Activated naive CD8-positive, alpha-beta T cell treated with anti-CD3 and anti-CD28 coated beads, Interleukin-2, amount 50 U/mL, for 24 hours (primary cell): Measurements from ENCODE around the gene ANKRD33B.
A peak's percentile ranks its signal among the peaks of the same experiment; 100 is the strongest.
"Not testable (repeated sequence)": the region's sequence is repeated elsewhere in the genome, so short reads cannot be mapped to it uniquely, and the experiment has no call there.

Experiments used
- ATAC-seq: fragments of 150-1000 bp; cut with Tn5 transposase; one replicate; pipeline ENCODE4 v1.10.0; 2021
- DNase-seq: peaks from one replicate; pipeline ENCODE4 v3.0.0; 2021
- H3K27ac Mint-ChIP-seq: one replicate; pipeline ENCODE4 v1.8.0; 2021; ENCODE audit warnings: mild to moderate bottlenecking, mixed read lengths
- H3K27me3 Mint-ChIP-seq: one replicate; pipeline ENCODE4 v1.8.0; 2021; ENCODE audit warnings: mixed read lengths
- H3K36me3 Mint-ChIP-seq: one replicate; pipeline ENCODE4 v1.8.0; 2021; ENCODE audit warnings: low read depth, mixed read lengths
- H3K4me1 Mint-ChIP-seq: one replicate; pipeline ENCODE4 v1.8.0; 2021; ENCODE audit warnings: mixed read lengths
- H3K4me3 Mint-ChIP-seq: one replicate; pipeline ENCODE4 v1.8.0; 2021; ENCODE audit warnings: mild to moderate bottlenecking, moderate library complexity, mixed read lengths
- H3K9me3 Mint-ChIP-seq: one replicate; pipeline ENCODE4 v1.8.0; 2021; ENCODE audit warnings: mixed read lengths

Gene ANKRD33B

DNA sequence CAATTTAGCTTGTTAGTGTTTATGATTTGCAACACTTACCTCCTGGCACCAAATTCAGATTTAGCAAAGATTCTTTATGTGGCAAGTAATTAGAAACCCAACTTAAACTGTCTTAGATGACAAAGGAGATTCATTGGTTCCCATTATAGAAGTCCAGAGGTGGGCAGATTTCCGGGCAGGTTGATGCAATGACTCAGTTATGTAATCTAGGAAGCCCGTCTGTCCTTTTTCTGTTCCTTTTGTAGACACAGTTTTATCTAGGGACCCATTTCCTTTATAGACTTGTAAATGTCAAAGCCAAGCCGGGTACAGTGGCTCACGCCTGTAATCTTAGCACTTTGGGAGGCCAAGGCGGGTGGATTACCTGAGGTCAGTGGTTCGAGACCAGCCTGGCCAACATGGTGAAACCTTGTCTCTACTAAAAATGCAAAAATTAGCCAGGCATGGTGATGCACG lies 20.3 kb upstream of the ANKRD33B start:
- no peak for ATAC-seq
- H3K27ac Mint-ChIP-seq = no peak overlapping the region

DNA sequence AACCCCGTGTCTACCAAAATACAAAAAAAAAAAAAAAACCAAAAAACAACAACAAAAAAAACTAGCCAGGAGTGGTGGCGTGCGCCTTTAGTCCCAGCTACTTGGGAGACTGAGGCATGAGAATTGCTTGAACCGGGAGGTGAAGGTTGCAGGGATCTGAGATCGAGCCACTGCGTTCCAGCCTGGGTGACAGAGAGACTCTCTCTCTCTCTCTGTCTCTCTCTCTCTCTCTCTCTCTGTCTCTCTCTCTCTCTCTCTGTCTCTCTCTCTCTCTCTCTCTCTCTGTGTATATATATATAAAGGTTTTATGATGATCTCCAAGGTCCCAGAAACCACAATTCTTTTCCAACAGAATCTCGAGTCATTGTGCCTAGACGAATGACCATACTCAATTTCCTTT lies 18.8 kb upstream of the ANKRD33B start:
- Mint-ChIP-seq H3K4me3 (no peak overlapping the region), H3K4me1 (peaks cover 5% of the 10 kb centered on the region), H3K9me3 (no peaks in the 10 kb centered on the region), H3K27me3 (peaks cover 5% of the 10 kb centered on the region), H3K36me3 (no peaks in the 10 kb centered on the region), H3K27ac (no peak overlapping the region)
- no peak for DNase-seq
- ATAC-seq = no peak

More for the DNA sequence above, 20.3 kb upstream of the ANKRD33B start:
- H3K36me3 Mint-ChIP-seq = no peaks in the 10 kb centered on the region
- H3K27me3 Mint-ChIP-seq = peaks cover 13% of the 10 kb centered on the region
- no peak overlapping the region for H3K4me3 Mint-ChIP-seq
- no peaks in the 10 kb centered on the region for H3K9me3 Mint-ChIP-seq
- no peak for DNase-seq
- H3K4me1 Mint-ChIP-seq = peaks cover 5% of the 10 kb centered on the region

DNA sequence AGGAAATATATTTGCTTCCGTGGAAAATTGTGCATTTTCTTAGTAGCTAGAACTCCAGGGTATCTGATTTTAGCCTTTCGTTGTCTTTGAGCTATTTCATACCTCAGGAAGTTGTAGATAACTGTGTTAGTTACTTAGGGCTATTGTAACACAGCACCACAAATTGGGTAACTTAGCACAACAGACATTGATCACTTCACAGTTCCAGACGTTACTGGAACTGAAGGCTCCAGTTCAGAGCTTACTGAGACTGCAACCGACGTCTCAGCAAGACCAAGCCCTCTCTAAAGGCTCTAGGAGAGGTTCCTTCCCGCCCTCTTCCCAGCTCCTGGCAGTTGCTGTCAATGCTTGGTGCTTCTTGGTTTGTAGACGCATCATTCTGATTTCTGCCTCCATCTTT lies 17.7 kb upstream of the ANKRD33B start:
- Mint-ChIP-seq H3K27ac (no peak overlapping the region), H3K27me3 (peaks cover 5% of the 10 kb centered on the region), H3K4me3 (no peak overlapping the region), H3K4me1 (peaks cover 5% of the 10 kb centered on the region), H3K9me3 (no peaks in the 10 kb centered on the region), H3K36me3 (no peaks in the 10 kb centered on the region)
- ATAC-seq (no peak), DNase-seq (no peak)

DNA sequence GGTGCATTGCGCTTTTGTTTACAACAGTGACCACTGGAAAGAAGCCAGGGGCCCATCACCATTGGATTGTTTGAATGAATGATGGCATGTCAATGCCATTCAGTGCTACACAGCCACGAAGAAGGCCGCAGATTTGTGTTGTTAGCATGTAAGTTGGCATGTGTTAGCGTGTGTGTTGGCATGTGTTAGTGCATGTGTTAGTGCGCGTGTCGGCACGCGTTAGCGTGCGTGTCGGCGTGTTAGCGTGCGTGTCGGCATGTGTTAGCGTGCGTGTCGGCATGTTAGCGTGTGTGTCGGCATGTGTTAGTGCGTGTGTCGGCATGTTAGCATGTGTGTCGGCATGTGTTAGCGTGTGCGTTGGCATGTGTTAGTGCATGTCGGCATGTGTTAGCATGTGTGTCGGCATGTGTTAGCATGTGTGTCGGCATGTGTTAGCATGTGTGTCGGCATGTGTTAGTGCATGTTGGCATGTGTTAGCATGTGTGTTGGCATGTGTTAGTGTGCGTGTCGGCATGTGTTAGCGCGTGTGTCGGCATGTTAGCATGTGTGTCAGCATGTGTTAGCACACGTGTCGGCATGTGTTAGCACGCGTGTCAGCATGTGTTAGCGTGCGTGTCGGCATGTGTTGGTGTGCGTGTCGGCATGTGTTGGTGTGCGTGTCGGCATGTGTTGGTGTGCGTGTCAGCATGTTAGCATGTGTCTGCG lies 15.3 kb upstream of the ANKRD33B start:
- Mint-ChIP-seq H3K27ac (no peak overlapping the region), H3K9me3 (no peaks in the 10 kb centered on the region), H3K4me1 (peaks cover 16% of the 10 kb centered on the region), H3K36me3 (no peaks in the 10 kb centered on the region), H3K27me3 (peaks cover 7% of the 10 kb centered on the region), H3K4me3 (no peak overlapping the region)
- no peak for DNase-seq
- no peak for ATAC-seq

DNA sequence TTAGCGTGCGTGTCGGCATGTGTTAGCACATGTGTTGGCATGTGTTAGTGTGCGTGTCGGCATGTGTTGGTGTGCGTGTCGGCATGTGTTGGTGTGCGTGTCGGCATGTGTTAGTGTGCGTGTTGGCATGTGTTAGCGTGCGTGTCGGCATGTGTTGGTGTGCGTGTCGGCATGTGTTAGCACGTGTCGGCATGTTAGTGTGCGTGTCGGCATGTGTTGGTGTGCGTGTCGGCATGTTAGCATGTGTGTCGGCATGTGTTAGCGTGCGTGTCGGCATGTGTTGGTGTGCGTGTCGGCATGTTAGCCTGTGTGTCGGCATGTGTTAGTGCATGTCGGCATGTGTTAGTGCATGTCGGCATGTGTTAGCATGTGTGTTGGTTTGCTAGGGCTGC lies 14.8 kb upstream of the ANKRD33B start:
- not testable (repeated sequence) for H3K27ac Mint-ChIP-seq, ATAC-seq, H3K36me3 Mint-ChIP-seq, DNase-seq, H3K27me3 Mint-ChIP-seq, H3K4me3 Mint-ChIP-seq, H3K9me3 Mint-ChIP-seq
- H3K4me1 Mint-ChIP-seq = peaks cover 16% of the 10 kb centered on the region

DNA sequence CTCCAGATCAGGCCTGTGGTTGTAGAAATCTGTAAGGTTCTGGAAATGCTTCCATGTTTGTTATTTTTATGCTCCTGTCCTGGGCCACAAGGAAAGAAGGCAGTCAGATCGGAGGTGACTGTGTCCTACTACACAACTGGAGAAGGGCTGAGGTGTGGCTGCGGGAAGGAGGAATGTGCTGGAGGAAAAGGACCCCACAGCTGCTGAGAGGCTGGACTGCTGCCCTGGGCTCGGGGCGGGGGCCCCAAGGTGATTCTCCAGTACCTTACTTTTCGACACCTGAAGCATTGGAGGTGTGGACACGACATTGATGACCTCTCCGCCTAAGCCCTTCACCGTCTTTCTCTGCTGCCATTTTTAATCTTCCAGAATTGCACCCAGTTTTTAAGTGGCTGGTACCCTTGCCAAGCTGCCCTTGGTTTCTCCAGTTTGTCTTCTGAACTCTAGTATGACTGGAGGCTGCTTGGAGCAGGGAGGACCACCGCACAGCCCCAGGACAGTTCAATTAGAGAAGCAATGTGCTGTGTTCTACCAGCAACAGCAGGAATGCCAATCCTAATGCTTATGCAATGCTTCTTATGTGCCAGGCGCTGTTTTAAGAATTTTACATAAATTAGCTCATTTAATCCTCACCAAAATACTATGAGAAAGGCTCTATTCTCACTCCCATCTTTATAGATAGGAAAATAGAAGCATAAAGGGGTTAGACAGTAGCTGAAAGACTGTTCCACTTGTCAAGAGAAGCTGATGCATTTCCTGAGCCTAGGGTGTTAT lies 13.5 kb upstream of the ANKRD33B start:
- Mint-ChIP-seq H3K9me3 (no peaks in the 10 kb centered on the region), H3K27me3 (peaks cover 10% of the 10 kb centered on the region), H3K4me1 (peaks cover 16% of the 10 kb centered on the region), H3K36me3 (no peaks in the 10 kb centered on the region), H3K27ac (no peak overlapping the region), H3K4me3 (no peak overlapping the region)
- no peak for DNase-seq
- ATAC-seq = no peak

DNA sequence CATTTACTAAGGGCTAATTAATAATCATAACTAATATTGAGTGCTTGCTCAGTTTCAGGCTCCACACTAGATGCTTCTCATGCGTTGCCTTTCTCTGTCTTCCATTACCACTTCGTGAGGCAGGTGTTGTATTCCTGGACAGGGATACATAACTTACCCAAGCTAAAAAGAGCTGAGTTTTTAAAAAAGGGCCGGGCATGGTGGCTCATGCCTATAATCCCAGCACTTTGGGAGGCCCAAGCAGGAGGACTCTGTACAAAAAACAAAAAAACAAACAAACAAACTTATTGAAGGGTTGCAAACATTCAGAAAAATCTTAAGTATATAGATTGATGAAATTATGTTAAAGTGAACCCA lies 12.1 kb upstream of the ANKRD33B start:
- DNase-seq (no peak), ATAC-seq (no peak)
- Mint-ChIP-seq H3K27ac (no peak overlapping the region), H3K36me3 (no peaks in the 10 kb centered on the region), H3K9me3 (no peaks in the 10 kb centered on the region), H3K27me3 (peaks cover 6% of the 10 kb centered on the region), H3K4me1 (peaks cover 16% of the 10 kb centered on the region), H3K4me3 (no peak overlapping the region)

DNA sequence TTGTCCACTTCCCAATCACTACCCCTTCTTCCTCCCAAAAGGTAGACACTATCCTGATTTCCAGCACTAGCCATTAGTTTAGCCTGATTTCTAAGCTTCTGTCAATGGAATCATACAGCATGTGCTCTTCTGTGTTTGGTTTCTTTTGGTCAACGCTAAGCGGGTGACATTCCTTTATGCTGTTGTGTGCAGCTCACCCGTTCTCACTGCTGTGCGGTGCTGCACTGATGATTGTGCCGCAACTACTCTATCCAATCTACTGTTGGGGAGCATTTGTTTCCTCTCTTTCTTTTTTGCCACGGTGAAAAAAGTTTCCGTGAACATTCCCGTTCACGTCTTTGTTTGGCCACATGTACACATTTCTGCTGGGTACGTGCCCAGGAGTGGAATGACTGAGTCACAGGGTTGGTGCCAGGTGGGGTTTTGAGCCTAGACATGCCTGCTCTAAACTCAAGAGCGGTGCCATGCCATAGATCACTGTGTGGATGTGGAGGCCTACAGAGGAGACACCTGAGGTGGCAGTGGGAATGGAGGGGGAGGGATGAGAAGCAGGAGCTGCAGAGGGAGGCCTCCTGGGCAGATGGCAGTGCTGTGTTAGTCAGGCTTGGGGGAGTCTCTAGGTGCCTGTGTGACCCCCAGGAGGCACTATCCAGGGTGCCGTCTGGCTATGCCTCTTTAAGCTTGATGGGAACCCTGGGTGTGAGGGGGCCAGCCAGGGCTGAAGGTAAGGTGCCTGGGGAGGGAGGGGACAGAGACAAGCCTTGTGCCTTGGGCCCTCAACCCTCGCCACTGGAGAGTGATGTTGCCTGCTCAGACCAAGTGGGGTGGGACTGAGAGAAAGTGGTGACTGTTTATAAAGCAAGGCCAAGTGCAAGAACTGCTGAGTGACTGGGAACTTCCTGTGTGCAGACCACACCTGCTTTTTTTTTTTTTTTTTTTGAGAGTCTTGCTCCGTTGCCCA lies 11.4 kb upstream of the ANKRD33B start:
- Mint-ChIP-seq H3K4me3 (no peak overlapping the region), H3K36me3 (no peaks in the 10 kb centered on the region), H3K4me1 (peaks cover 17% of the 10 kb centered on the region), H3K9me3 (no peaks in the 10 kb centered on the region), H3K27ac (no peak overlapping the region), H3K27me3 (peaks cover 8% of the 10 kb centered on the region)
- ATAC-seq (peak; percentile 47), DNase-seq (no peak)

DNA sequence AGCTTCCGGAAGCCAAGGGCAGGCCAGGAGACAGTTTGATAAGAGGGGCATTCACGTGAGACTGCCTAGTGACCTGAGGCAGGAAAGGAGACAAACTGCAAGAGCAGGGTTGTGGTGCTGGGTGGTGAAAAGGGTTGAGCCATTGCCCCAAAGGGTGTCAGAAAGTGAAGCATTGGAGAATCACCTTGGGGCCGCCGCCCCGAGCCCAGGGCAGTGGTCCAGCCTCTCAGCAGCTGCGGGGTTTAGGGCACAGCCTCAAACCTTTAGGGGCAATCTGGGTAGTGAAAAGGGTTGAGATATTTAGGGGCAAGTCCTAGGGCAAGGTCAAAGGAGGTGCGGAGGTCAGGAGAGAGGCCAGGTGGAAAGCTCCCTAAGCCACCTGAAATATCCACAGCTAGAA lies 10.4 kb upstream of the ANKRD33B start:
- Mint-ChIP-seq H3K27me3 (peaks cover 10% of the 10 kb centered on the region), H3K27ac (no peak overlapping the region), H3K4me3 (no peak overlapping the region), H3K9me3 (no peaks in the 10 kb centered on the region), H3K4me1 (peaks cover 14% of the 10 kb centered on the region), H3K36me3 (no peaks in the 10 kb centered on the region)
- DNase-seq (no peak), ATAC-seq (no peak)

DNA sequence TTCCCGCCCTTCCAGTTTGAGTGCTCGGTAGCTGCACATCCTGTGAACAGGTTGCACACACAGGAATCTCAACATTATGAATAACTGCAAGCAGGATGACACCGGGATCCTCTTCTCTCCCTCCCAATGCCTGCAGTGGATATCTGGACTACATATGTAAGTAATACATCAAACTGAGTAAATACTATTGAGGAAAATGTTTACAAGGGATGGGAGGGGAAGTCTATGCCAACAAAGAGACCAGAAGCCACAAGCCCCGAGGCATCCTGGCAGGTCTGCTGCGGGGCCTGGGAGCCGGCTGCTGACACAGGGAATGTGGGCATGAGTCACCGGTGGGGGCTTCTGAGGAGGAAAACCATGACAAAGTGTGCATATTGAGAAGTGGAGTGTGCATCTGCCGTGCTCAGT lies 8.6 kb upstream of the ANKRD33B start:
- Mint-ChIP-seq H3K27ac (no peak overlapping the region), H3K9me3 (no peaks in the 10 kb centered on the region), H3K4me3 (no peak overlapping the region), H3K27me3 (peaks cover 17% of the 10 kb centered on the region), H3K4me1 (peaks cover 15% of the 10 kb centered on the region), H3K36me3 (no peaks in the 10 kb centered on the region)
- no peak for DNase-seq
- no peak for ATAC-seq

DNA sequence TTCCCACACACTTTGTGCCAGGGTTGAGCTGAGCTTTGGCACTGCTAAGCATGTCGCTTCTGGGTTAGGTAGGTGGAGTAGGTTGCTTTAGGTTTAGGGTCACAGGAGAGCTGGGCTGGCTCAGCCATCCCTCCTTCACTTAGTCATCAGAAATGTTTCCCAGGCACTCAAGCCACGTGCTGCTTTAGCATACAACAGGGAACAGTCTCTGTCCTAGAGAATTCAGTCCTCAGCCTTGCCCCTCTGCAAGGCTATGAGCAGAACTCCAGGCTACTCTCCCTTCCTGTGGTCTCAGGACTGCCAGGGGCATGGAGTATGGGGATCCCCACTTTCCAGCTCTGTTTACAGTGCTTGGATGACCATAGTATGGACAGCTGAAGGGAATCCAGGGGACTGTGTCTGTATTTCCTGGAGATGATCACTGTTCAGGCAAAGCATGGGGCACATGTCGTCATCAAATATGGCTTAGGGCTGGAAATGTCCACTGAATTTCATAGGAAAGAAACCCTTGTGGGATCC lies 7.5 kb upstream of the ANKRD33B start:
- peaks cover 25% of the 10 kb centered on the region for H3K27me3 Mint-ChIP-seq
- H3K4me1 Mint-ChIP-seq = peaks cover 17% of the 10 kb centered on the region
- H3K36me3 Mint-ChIP-seq = no peaks in the 10 kb centered on the region
- H3K4me3 Mint-ChIP-seq = no peak overlapping the region
- DNase-seq (no peak), ATAC-seq (no peak)
- no peak overlapping the region for H3K27ac Mint-ChIP-seq
- no peaks in the 10 kb centered on the region for H3K9me3 Mint-ChIP-seq

DNA sequence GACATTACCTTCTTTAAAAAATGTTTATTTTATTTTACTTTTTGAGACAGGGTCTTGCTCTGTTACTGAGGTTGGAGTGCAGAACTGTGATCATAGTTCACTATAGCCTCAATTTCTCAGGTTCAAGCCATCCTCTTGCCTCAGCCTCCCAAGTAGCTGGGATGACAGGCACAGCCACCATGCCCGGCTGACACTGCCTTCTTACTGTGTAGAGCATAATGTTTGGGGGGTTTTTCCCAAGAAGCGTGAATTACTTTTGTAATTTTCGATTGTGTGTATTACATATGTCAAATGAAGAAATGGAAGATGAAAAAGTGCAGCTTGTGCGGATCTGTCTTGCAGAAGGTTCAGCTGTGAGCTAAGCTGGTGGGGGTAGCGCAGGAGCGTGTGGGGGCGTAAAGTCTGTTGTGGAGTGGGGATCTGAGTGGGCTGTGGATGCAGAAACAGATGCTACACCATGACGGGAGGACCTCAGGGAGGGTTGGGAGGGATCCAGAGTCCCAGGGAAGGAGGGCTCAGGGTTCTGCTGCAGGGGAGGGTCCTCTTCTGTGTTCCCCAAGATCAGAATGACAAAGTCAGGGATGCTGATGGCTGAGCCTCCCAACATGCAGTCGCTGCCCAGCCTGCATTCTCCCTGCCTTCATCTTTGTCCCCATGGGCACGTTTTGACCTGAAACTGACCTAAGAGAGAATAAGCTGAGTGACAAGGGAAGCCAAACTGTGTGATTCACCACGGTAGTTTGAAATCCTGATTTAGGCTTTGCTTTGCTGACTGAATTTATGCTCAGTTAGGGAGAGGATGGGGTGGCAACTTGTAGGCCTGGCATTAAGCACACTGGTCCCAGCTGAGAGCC lies 6.8 kb upstream of the ANKRD33B start:
- ATAC-seq (no peak), DNase-seq (no peak)
- no peaks in the 10 kb centered on the region for H3K9me3 Mint-ChIP-seq
- H3K4me1 Mint-ChIP-seq = peaks cover 17% of the 10 kb centered on the region
- no peak overlapping the region for H3K27ac Mint-ChIP-seq
- no peak overlapping the region for H3K4me3 Mint-ChIP-seq
- H3K27me3 Mint-ChIP-seq = peaks cover 25% of the 10 kb centered on the region
- H3K36me3 Mint-ChIP-seq = no peaks in the 10 kb centered on the region

DNA sequence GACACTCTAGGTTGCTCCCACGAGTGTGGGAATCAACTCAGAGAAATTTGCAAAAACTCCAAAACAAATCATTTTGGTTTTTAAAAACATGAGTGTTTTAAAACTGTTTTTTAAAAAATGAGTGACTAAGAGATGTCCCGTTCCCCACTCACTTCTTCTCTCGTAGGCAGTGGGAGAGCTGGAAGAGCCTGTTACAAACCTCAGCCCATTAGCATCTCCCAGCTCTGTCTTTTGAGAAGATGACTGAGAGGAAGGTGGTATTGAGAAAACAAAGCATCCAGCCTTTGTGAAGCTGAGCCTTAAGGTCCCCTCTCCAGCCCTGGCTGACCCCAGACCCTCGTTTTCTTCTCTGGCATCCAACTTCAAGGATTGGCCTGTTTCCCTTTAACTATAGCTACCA lies 4.7 kb upstream of the ANKRD33B start:
- no peak overlapping the region for H3K4me3 Mint-ChIP-seq
- H3K36me3 Mint-ChIP-seq = no peaks in the 10 kb centered on the region

DNA sequence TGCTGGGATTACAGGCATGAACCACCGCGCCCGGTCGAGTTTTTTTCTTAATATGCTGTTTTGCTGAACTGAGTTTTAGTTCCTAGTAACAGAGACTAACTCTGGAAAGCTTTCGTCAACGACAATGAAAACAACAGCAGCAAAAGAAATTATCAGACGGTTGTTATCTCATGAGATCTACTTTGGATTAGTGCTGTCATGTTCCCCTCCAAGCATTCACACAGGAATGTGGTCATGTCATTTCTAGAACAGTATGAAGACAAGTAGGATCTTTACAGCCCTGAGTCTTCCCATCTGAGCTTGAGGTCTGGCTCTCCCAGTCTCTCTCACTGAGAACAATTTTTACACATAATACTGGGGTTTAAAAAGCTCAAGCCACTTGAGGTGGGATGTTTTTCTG lies 4.0 kb upstream of the ANKRD33B start:
- peaks cover 17% of the 10 kb centered on the region for H3K4me1 Mint-ChIP-seq
- H3K36me3 Mint-ChIP-seq = no peaks in the 10 kb centered on the region
- ATAC-seq = no peak
- H3K4me3 Mint-ChIP-seq = no peak overlapping the region
- H3K27ac Mint-ChIP-seq = no peak overlapping the region
- H3K27me3 Mint-ChIP-seq = peaks cover 20% of the 10 kb centered on the region
- no peak for DNase-seq
- no peaks in the 10 kb centered on the region for H3K9me3 Mint-ChIP-seq

More for the DNA sequence above, 4.7 kb upstream of the ANKRD33B start:
- Mint-ChIP-seq H3K9me3 (no peaks in the 10 kb centered on the region), H3K27ac (no peak overlapping the region), H3K4me1 (peaks cover 17% of the 10 kb centered on the region), H3K27me3 (peaks cover 22% of the 10 kb centered on the region)
- DNase-seq = no peak
- no peak for ATAC-seq
